Parathyroid adenoma (tissue), 2 donors: Measurements from ENCODE around the gene DOK7.
"Not testable (repeated sequence)": the region's sequence is repeated elsewhere in the genome, so short reads cannot be mapped to it uniquely, and the experiment has no call there.

Source experiments
- H2AFZ ChIP-seq: fragments of 300-600 bp; sonication (generic); one replicate; pipeline ENCODE4 v1.7.0; 2017; ENCODE audit warnings: antibody characterized with exemption, mild to moderate bottlenecking
- H3K27ac ChIP-seq: fragments of 300-600 bp; sonication (generic); one replicate; pipeline ENCODE4 v1.7.0; 2017
- H3K27me3 ChIP-seq: fragments of 300-600 bp; sonication (generic); one replicate; pipeline ENCODE4 v1.7.0; 2017; ENCODE audit warnings: low read length; ENCODE audit not compliant: control insufficient read depth, insufficient read depth
- H3K36me3 ChIP-seq: fragments of 300-600 bp; sonication (generic); one replicate; pipeline ENCODE4 v1.7.0; 2017; ENCODE audit warnings: low read length; ENCODE audit not compliant: control insufficient read depth, insufficient read depth
- H3K4me1 ChIP-seq: fragments of 300-600 bp; sonication (generic); one replicate; pipeline ENCODE4 v1.7.0; 2017; ENCODE audit warnings: control low read depth
- H3K4me2 ChIP-seq: fragments of 300-600 bp; sonication (generic); one replicate; pipeline ENCODE4 v1.7.0; 2017; ENCODE audit warnings: low read length
- H3K4me3 ChIP-seq: fragments of 300-600 bp; sonication (generic); one replicate; pipeline ENCODE4 v1.7.0; 2017; ENCODE audit warnings: low read depth, low read length
- H3K79me2 ChIP-seq: fragments of 300-600 bp; sonication (generic); one replicate; pipeline ENCODE4 v1.7.0; 2017; ENCODE audit warnings: control low read depth
- H3K9ac ChIP-seq: fragments of 300-600 bp; sonication (generic); one replicate; pipeline ENCODE4 v1.7.0; 2017; ENCODE audit warnings: mild to moderate bottlenecking
- H3K9me3 ChIP-seq: fragments of 300-600 bp; sonication (generic); one replicate; pipeline ENCODE4 v1.7.0; 2017; ENCODE audit warnings: low read length; ENCODE audit not compliant: control insufficient read depth
- TF ChIP-seq, protein P1 (sequence below): fragments of 300-600 bp; sonication (generic); IDR thresholded peaks from one replicate; pipeline ENCODE4 v1.7.0; 2017; ENCODE audit warnings: antibody characterized with exemption, mild to moderate bottlenecking
- donor health status: primary hyperparathyroidism.

DOK7 gene

DNA sequence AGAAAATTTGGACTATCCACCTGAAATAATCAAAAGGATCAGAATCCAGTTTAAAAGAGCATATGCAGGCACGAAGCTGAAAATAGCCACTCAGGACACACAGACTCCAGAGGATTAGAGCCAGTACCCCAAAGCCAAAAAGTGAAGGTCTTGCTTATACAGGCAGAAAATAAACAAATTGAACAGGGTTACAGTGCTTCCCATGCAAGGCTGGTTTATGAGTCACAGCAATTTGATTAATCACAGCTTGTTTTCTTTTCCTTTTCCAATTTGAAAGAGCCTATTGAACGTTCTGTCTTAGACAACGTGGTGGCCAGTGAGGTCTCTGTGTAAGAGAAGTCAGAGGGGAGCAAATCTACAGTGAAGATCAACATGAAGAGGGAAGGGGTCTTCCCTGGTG, 11.2 kb upstream of the DOK7 start:
- H3K27me3 ChIP-seq, result no peaks in the 10 kb centered on the region
- no peaks in the 10 kb centered on the region for H3K79me2 ChIP-seq
- H3K4me2 ChIP-seq, result no peak overlapping the region
- no peaks in the 10 kb centered on the region for H3K9me3 ChIP-seq
- H3K9ac ChIP-seq, result no peak overlapping the region
- no peak overlapping the region for H3K27ac ChIP-seq
- H2AFZ ChIP-seq, result no peak overlapping the region
- H3K4me3 ChIP-seq, result no peak overlapping the region
- TF ChIP-seq, protein P1, sequence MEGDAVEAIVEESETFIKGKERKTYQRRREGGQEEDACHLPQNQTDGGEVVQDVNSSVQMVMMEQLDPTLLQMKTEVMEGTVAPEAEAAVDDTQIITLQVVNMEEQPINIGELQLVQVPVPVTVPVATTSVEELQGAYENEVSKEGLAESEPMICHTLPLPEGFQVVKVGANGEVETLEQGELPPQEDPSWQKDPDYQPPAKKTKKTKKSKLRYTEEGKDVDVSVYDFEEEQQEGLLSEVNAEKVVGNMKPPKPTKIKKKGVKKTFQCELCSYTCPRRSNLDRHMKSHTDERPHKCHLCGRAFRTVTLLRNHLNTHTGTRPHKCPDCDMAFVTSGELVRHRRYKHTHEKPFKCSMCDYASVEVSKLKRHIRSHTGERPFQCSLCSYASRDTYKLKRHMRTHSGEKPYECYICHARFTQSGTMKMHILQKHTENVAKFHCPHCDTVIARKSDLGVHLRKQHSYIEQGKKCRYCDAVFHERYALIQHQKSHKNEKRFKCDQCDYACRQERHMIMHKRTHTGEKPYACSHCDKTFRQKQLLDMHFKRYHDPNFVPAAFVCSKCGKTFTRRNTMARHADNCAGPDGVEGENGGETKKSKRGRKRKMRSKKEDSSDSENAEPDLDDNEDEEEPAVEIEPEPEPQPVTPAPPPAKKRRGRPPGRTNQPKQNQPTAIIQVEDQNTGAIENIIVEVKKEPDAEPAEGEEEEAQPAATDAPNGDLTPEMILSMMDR, result no peak
- no peaks in the 10 kb centered on the region for H3K4me1 ChIP-seq
- no peaks in the 10 kb centered on the region for H3K36me3 ChIP-seq

DNA sequence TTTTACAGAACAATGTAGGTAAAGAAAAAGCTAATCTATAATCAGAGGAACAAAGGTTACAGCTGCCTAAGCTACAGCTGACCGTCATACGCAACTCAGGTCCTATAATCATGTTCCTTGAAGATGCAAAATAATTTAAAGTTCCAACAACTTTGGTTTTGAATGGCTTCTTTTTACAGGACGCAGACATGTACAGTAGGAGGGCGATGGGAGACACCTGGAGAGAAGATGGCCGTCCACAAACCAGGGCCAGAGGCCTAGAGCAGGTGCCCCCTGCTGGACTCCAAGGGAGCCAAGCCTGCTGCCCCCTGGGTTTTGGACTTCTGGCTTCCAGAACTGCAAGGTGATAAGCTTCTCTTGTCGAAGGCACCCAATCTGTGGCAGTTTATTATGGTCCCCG, 10.7 kb upstream of the DOK7 start:
- H3K9me3 ChIP-seq, result no peaks in the 10 kb centered on the region
- no peak overlapping the region for H3K4me3 ChIP-seq
- no peaks in the 10 kb centered on the region for H3K4me1 ChIP-seq
- H2AFZ ChIP-seq, result no peak overlapping the region
- TF ChIP-seq, protein P1, result no peak
- no peak overlapping the region for H3K4me2 ChIP-seq
- no peak overlapping the region for H3K9ac ChIP-seq
- H3K27ac ChIP-seq, result no peak overlapping the region
- H3K79me2 ChIP-seq, result no peaks in the 10 kb centered on the region
- H3K36me3 ChIP-seq, result no peaks in the 10 kb centered on the region
- H3K27me3 ChIP-seq, result no peaks in the 10 kb centered on the region

DNA sequence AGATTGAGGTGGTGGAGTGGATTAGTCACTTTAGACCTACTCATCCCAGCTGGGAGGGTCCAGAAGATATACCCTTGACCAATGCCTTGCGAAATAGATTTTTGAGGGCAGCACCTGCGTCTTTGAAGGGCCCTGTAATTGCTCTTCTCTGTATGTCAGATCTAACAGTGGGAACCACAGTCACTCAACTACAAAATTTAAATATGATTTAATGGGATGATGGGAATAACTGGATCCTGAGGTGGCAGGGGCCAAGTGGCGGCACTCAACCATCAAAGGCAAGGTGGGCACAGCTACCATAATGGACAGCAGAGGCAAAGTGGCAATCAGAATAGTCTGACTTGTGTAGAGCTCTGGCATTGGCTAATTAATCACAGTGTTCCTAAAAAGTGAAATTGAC, 7.5 kb upstream of the DOK7 start:
- H3K9me3 ChIP-seq, H3K36me3 ChIP-seq, H3K4me1 ChIP-seq, H3K4me2 ChIP-seq, H3K79me2 ChIP-seq, H3K4me3 ChIP-seq, H3K27me3 ChIP-seq, H2AFZ ChIP-seq, H3K9ac ChIP-seq, H3K27ac ChIP-seq: not testable (repeated sequence)

DNA sequence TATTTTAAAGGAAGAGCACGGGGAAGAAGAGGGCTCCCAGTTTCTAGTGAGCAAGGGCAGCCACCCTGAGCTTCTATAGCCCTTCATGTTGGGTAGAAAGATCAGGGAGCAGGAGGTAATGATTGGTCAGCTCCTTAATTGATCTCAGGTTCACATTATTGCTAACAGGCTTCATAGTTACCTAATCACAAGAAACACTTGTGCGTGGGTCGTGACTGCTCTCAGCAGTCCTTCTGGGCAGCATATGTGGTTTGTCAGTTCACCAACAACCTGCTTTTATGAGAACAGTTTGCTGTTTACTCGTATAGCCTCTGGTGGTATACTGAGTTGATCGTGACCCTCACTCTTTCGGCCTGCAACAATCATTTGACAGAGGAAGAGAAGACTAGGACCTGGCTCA, 4.7 kb upstream of the DOK7 start:
- TF ChIP-seq, protein P1, result no peak
- H2AFZ ChIP-seq, result no peak overlapping the region
- H3K27ac ChIP-seq, result no peak overlapping the region
- no peak overlapping the region for H3K9ac ChIP-seq
- H3K4me1 ChIP-seq, result no peaks in the 10 kb centered on the region
- H3K79me2 ChIP-seq, result no peaks in the 10 kb centered on the region
- H3K4me2 ChIP-seq, result no peak overlapping the region
- no peaks in the 10 kb centered on the region for H3K27me3 ChIP-seq
- H3K9me3 ChIP-seq, result no peaks in the 10 kb centered on the region
- H3K36me3 ChIP-seq, result no peaks in the 10 kb centered on the region
- no peak overlapping the region for H3K4me3 ChIP-seq

DNA sequence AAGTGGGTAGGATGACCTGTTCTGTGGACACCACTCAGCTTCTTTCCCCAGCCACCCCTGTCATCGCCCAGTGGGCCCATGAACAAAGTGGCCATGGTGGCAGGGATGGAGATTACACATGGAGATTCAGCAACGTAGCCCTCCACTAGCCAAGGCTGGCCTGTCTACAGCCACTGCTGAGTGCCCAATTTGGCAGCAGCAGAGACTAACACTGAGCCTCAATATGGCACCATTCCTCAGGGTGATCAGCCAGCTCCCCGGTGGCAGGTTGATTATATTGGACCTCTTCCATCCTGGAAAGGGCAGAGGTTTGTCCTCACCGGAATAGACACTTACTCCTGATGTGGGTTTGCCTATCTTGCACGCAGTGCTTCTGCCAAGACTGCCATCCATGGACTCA, 4.0 kb upstream of the DOK7 start:
- not testable (repeated sequence) for H3K27me3 ChIP-seq, H3K4me3 ChIP-seq, H2AFZ ChIP-seq

DNA sequence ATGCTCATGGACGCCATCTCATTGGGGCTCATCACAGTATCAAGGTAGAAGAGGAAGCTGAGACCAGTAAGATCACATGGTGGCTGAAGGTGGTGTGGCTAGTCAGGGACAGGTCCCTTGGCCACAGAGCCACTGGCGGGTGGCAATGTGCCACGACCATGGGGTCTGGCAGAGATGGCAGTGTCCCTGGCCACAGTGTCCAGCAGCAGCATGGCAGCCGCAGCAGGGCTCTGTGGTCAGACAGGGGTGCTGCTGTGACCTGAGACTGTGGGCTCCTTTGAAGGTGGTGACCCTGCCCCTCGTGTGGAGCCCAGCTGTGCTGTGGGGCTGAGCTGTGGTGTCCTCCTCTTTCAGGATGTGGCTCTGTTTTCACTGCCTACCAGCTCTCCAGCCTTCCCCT, 2.2 kb upstream of the DOK7 start:
- Histone ChIP-seq H3K27ac (no peak overlapping the region), H3K9me3 (no peaks in the 10 kb centered on the region), H3K4me1 (no peaks in the 10 kb centered on the region), H3K4me3 (no peak overlapping the region), H2AFZ (no peak overlapping the region), H3K36me3 (no peaks in the 10 kb centered on the region), H3K79me2 (no peaks in the 10 kb centered on the region), H3K9ac (no peak overlapping the region), H3K27me3 (no peaks in the 10 kb centered on the region), H3K4me2 (no peak overlapping the region)
- TF ChIP-seq, protein P1, result no peak

More for the DNA sequence above, 4.0 kb upstream of the DOK7 start:
- H3K9me3 ChIP-seq, H3K9ac ChIP-seq, H3K4me2 ChIP-seq, H3K4me1 ChIP-seq, H3K27ac ChIP-seq, H3K36me3 ChIP-seq, H3K79me2 ChIP-seq: not testable (repeated sequence)
